ENCODE measurements around the gene PDE3B.

PDE3B gene

DNA sequence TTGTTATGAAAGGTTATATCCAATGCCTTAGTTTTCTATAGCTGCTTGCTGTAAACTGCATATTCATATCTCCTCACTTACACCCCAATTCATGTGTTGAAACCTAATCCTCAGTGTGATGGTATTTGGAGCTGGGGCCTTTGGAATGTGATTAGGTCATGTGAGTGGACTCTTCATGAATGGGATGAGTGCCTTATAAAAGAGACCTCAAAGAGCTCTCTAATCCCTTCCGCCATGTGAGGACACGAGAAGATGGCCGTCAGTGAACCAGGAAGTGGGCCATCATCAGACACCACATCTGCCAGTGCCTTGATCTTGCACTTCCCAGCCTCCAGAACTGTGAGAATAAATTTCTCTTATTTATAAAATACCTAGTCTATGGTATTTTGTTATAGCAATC, 169.2 kb downstream of the PDE3B start:
- CTCF ChIA-PET, result interaction anchor here (2.0 kb wide), 1 partner anchor 12 kb away, joined by 13 read pairs; no protein-coding TSS in a partner anchor
- TF ChIP-seq, protein P1, sequence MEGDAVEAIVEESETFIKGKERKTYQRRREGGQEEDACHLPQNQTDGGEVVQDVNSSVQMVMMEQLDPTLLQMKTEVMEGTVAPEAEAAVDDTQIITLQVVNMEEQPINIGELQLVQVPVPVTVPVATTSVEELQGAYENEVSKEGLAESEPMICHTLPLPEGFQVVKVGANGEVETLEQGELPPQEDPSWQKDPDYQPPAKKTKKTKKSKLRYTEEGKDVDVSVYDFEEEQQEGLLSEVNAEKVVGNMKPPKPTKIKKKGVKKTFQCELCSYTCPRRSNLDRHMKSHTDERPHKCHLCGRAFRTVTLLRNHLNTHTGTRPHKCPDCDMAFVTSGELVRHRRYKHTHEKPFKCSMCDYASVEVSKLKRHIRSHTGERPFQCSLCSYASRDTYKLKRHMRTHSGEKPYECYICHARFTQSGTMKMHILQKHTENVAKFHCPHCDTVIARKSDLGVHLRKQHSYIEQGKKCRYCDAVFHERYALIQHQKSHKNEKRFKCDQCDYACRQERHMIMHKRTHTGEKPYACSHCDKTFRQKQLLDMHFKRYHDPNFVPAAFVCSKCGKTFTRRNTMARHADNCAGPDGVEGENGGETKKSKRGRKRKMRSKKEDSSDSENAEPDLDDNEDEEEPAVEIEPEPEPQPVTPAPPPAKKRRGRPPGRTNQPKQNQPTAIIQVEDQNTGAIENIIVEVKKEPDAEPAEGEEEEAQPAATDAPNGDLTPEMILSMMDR (IDR thresholded peaks at IDR 0.05; ENCODE audit: control extremely low read depth, extremely low read depth, low read depth, missing control alignments), result no peak
- POLR2A ChIA-PET, result no interaction called here
- DNase-seq (ENCODE audit: extremely low spot score), result no peak

DNA sequence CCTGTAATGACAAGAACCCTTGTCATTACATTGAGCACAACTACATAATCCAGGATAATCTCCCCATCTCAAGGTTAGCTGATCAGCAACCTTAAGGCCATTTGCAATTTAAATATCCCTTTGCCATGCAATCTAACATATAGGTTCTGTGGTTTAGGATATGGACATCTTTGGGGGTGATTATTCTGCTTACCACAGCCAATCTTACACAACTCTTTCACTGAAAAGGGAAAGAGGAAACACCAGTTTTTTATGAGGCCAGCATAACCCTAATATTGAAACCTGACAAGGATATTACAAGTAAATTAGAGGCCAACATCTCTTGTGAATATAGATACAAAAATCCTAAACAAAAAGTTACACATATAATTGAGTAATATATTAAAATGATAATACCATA, 169.9 kb downstream of the PDE3B start:
- POLR2A ChIA-PET, result no interaction called here
- TF ChIP-seq, protein P1 (IDR thresholded peaks at IDR 0.05; ENCODE audit: control extremely low read depth, extremely low read depth, low read depth, missing control alignments), result no peak
- CTCF ChIA-PET, result interaction anchor here (2.0 kb wide), 1 partner anchor 12 kb away, joined by 13 read pairs; no protein-coding TSS in a partner anchor
- DNase-seq (ENCODE audit: extremely low spot score), result no peak

DNA sequence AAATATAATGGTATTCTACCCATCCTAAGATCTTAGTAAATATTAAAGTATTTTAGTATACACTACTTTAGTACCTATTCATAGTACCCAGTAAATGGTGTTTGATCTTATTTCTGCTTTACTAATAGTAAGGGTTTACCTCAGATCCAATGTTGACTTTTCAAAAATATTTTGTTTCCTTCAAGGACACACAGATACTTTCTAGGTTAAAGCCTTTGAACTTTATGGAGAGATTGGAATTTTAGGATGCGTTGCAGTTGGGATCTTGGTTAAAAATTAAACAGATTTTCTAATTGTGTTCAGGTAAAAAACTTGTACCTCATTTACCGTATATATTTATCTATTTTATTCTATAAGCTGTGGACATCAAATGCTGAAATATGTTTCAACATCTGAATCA, 175.2 kb downstream of the PDE3B start:
- no peak for DNase-seq (ENCODE audit: extremely low spot score)
- POLR2A ChIA-PET, result no interaction called here
- TF ChIP-seq, protein P1 (IDR thresholded peaks at IDR 0.05; ENCODE audit: control extremely low read depth, extremely low read depth, low read depth, missing control alignments), result no peak
- CTCF ChIA-PET, result interaction anchor here (1.6 kb wide), 1 partner anchor 29 kb away, joined by 3 read pairs; no protein-coding TSS in a partner anchor

DNA sequence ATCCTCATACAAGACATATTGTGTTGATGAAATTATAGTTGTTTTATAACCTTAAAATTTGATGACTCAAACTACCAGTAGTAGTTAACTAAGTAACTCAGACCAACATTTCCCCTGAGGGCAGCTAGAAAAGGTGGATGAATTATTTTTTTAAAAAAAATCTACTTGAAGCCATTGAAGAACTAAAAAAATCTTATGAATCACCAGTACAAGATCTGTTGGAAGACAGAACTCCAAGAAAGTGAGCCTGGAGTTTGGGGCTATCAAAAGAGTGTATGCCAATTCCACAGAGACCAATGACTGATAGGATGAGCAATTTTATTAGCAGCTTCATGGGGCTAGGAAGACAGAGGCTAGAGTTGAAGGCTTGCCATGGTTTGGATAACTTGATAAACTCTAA, 176.0 kb downstream of the PDE3B start:
- ChIA-PET POLR2A (no interaction called here), CTCF (interaction anchor here (1.6 kb wide), 1 partner anchor 28 kb away, joined by 3 read pairs; no protein-coding TSS in a partner anchor)
- DNase-seq (ENCODE audit: extremely low spot score), result no peak
- TF ChIP-seq, protein P1 (IDR thresholded peaks at IDR 0.05; ENCODE audit: control extremely low read depth, extremely low read depth, low read depth, missing control alignments), result no peak

DNA sequence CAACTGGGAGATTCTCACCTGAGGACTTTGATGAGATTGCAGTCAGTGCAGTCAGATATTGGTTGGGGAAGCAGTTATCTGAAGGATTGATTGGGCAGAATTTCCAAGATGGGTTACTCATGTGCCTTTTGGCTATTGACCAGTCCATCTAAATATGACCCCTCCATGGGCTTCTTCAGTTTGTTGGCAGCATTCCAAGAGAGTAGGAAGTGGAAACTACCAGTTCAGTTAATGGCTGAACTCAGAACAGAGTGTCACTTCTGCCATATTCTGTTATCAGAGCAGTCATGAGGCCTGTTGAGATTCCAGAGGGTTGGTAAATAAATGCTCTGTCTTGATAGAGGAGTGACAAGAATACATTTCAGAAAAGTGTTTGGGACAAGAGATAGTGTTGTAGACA, 177.4 kb downstream of the PDE3B start:
- TF ChIP-seq, protein P1 (IDR thresholded peaks at IDR 0.05; ENCODE audit: control extremely low read depth, extremely low read depth, low read depth, missing control alignments), result no peak

DNA sequence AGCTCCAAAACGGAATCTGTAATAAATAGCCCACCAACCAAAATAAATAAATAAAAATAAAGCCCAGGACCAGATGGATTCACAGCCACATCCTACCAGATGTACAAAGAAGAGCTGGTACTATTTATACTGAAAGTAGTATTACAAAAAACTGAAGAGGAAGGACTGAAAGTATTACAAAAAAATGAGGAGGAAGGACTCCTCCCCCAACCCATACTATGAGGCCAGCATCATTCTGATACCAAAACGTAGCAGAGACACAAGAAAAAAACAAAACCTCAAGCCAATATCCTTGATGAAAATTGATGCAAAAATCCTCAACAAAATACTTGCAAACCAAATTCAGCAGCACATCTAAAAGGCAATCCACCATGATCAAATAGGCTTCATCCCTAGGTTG, 183.0 kb downstream of the PDE3B start:
- TF ChIP-seq, protein P1 (IDR thresholded peaks at IDR 0.05; ENCODE audit: control extremely low read depth, extremely low read depth, low read depth, missing control alignments), result no peak
- no peak for DNase-seq (ENCODE audit: extremely low spot score)
- ChIA-PET POLR2A (no interaction called here), CTCF (no interaction called here)

More for the DNA sequence above, 177.4 kb downstream of the PDE3B start:
- DNase-seq (ENCODE audit: extremely low spot score), result no peak
- ChIA-PET CTCF (no interaction called here), POLR2A (no interaction called here)

All from GM10248 (cell line).